Peyer's patch (tissue), 4 donors: ENCODE data around the gene C3orf52.

ENCODE experiments used
- POLR2A ChIP-seq, 2 donors: fragments of 450-650 bp; IDR thresholded peaks; one replicate each; pipeline ENCODE4 v1.5.1; 2017; ENCODE audit warnings: antibody characterized with exemption in 2 of 2, mild to moderate bottlenecking in 2 of 2, moderate library complexity in 2 of 2
- TF ChIP-seq, protein P1 (sequence below), 6 experiments: fragments of 450-650 bp in 4 of 6; fragments of 200-600 bp in 2 of 6; sonication (generic) in 1 of 6; IDR thresholded peaks; one replicate each; pipeline ENCODE4 v1.5.1; 2017 to 2019; ENCODE audit warnings: antibody characterized with exemption in 6 of 6, mild to moderate bottlenecking in 3 of 6, moderate library complexity in 1 of 6

DNA sequence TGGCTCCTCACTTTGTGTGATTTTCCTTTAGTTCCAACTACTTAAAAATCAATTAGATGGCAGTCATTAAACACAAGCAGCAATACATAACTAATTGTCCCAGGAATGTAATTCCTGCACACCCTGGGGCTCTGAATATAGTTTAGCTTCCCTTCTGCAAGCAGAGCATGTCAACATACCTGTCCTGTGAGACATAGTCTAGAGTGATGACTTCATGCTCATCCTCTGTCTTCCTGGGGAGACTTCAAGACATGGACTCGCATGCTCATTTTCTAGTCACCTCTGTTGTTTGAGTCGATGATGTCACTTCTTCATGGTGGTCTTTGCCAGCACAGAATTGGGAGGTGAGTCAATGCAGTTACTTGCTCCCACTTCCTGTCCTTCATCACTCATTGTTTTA is 15.7 kb downstream of the C3orf52 start:
- no peak for TF ChIP-seq POLR2A (IDR thresholded peaks at IDR 0.05)
- TF ChIP-seq, protein P1, sequence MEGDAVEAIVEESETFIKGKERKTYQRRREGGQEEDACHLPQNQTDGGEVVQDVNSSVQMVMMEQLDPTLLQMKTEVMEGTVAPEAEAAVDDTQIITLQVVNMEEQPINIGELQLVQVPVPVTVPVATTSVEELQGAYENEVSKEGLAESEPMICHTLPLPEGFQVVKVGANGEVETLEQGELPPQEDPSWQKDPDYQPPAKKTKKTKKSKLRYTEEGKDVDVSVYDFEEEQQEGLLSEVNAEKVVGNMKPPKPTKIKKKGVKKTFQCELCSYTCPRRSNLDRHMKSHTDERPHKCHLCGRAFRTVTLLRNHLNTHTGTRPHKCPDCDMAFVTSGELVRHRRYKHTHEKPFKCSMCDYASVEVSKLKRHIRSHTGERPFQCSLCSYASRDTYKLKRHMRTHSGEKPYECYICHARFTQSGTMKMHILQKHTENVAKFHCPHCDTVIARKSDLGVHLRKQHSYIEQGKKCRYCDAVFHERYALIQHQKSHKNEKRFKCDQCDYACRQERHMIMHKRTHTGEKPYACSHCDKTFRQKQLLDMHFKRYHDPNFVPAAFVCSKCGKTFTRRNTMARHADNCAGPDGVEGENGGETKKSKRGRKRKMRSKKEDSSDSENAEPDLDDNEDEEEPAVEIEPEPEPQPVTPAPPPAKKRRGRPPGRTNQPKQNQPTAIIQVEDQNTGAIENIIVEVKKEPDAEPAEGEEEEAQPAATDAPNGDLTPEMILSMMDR (IDR thresholded peaks at IDR 0.05): no peak
